Brain pericyte (primary cell): ENCODE data around the gene UPK3B.
"Not testable (repeated sequence)": the region's sequence is repeated elsewhere in the genome, so short reads cannot be mapped to it uniquely, and the experiment has no call there.

ENCODE experiments used
- DNase-seq: peaks from one replicate; pipeline ENCODE4 v3.0.0-alpha.2; 2012; ENCODE audit warnings: low read depth, low spot score

UPK3B gene

DNA sequence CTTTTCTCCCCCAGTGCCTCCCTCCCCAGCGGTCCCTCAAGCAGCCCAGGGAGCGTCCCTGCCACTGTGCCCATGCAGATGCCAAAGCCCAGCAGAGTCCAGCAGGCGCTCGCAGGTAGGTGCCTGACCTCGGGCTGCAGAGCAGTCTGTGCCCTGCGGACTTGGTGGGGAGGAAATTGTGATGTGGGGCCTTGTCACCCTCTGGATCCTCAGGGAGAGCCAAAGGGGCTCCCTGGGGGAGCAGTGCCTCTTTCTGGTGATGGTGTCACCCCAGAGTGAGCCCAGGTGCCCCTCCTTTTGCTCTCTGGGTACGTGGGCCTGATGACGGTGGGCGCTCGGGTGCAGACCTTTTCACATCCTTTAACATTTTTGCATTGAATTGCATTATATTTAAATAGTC lies 18.2 kb upstream of the UPK3B start:
- DNase-seq = not testable (repeated sequence)

GRCh38 chr7:76495717-76496116 lies 14.6 kb upstream of the UPK3B start:
- not testable (repeated sequence) for DNase-seq

GRCh38 chr7:76497918-76498582 lies 12.3 kb upstream of the UPK3B start:
- DNase-seq = not testable (repeated sequence)

DNA sequence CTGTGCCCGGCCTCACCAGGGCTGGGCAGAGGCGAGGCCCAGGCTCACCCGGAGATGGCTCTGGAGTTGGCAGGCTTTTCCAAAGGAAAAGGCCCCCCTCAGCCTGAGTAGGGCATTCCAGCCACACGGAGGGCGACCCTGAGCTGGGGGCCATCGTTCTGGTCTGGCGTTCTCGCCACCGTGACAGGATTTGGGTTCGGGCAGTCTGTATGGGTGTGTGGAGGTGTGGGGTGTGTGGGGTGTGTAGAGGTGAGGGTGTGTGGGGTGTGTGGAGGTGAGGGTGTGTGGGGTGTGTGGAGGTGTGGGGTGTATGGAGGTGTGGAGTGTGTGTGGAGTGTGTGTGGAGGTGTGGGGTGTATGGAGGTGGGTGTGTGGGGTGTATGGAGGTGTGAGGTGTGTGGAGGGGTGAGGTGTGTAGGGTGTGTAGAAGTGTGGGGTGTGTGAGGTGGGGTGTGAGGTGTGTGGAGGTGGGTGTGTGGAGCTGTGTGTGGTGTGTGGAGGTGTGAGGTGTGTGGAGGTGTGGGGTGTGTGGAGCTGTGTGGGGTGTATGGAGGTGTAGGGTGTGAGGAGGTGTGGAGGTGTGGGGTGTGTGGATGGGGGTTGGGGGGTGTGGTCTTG lies 11.7 kb upstream of the UPK3B start:
- not testable (repeated sequence) for DNase-seq

GRCh38 chr7:76499201-76499923 lies 11.0 kb upstream of the UPK3B start:
- DNase-seq = not testable (repeated sequence)

- DNase-seq = not testable (repeated sequence)
Measured at GRCh38 chr7:76499924-76500241, 10.5 kb upstream of the UPK3B start.

- DNase-seq = not testable (repeated sequence)
Measured at GRCh38 chr7:76502224-76502623, 8.1 kb upstream of the UPK3B start.

DNA sequence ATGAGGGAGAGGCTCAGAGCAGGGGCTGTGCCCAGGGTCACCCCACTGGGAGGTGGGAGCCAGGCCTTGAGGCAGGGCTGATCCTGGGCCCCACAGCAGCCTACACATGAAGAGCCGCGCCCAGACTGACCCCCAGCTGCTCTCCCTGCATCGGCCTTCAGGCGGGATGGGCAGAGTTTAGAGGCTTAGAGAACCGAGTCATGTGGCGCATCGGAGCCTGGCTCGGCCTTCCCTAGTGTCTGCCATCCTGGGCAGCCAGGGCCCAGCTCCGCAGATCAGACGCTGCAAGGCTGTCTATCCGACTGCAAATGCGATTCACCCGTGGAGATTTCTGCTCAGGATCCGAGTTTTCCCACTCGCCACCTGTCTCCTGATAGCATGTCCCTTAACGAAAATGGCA lies 7.5 kb upstream of the UPK3B start:
- not testable (repeated sequence) for DNase-seq

- DNase-seq = not testable (repeated sequence)
Measured at GRCh38 chr7:76503244-76503643, 7.1 kb upstream of the UPK3B start.

GRCh38 chr7:76504351-76505167 lies 5.8 kb upstream of the UPK3B start:
- not testable (repeated sequence) for DNase-seq

DNA sequence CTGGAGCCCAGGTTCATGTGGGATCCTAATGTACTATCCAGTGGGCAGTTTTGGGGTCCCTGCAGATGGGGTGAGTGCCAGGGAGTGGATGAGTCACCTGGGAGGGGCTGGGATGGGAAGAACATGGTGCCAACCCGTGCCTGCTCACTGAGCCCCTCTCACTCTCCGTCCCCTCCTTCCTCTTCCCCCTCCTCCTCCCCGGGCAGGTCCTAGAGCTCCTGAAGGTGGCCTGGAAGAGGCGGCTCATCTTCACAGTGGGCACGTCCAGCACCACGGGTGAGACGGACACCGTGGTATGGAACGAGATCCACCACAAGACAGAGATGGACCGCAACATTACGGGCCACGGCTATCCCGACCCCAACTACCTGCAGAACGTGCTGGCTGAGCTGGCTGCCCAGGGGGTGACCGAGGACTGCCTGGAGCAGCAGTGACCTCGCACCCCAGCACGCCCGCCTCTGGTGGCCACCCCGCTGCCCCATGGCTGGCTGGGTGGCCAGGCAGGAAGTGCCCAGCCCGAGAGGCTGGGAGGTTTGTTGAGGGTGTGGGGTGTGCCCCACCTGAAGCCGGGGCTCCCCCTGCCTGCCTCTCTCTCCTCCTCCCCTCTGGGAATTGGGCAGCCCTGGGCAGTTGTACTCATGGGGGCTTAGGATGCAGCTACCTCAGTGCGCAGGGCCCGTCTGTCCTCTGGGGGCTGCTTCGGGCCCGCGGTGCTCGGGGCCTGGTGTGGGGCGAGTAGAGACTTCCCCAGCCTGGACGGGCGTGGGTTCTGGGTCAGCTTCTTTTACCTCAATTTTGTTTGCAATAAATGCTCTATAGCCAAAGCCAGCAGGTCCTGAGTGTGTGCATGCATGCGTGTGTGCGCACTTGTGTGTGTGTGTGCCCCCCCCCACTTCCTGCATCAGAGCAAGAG lies 4.9 kb upstream of the UPK3B start:
- no peak for DNase-seq

- no peak for DNase-seq
Measured at GRCh38 chr7:76506081-76506440, 4.3 kb upstream of the UPK3B start.

DNA sequence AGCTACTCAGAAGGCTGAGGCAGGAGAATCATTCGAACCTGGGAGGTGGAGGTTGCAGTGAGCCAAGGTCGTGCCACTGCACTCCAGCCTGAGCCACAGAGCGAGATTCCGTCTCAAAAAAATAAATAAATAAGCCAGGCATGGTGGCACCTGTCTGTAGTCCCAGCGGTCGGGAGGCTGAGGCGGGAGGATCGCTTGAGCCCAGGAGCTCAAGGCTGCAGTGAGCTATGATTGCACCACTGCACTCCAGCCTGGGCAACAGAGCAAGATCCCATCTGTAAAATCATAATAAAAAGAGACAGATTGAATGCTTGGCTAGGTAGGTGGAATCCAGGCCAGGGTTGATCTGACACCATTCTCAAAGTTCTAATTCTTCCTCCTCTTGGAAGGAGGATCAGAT lies 3.7 kb upstream of the UPK3B start:
- DNase-seq = not testable (repeated sequence)

DNA sequence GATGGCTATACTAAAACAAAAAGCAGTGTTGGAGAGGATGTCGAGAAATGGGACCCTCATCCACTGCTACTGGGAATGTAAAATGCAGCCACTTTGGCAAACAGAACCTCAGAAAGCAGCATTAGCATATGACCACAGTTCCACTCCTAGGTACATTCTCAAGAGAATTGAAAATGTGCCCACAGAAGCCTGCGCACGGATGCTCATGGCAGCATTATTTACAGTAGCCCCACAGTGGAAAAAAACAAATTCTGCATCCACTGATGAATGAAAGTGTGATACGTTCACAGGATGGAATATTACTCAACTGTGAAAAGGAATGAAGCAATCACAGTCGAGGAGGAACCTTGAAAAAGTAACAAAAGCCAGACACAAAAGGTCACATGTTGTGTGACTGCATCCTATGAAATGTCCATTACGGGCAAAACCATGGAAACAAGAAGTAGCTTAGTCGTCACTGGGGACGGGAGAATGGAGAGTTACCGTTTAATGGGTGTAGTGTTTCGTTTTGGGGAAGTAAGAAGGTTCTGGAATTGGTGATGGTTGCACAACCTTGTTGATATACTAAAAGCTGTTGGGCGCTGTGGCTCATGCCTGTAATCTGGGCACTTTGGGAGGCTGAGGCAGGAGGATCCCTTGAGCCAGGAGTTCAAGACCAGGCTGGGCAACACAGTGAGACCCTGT lies 2.5 kb upstream of the UPK3B start:
- no peak for DNase-seq

GRCh38 chr7:76511200-76511910 lies 1.0 kb downstream of the UPK3B start:
- DNase-seq = not testable (repeated sequence)

- not testable (repeated sequence) for DNase-seq
Measured at GRCh38 chr7:76511911-76512885, 1.8 kb downstream of the UPK3B start.

- DNase-seq = no peak
Measured at GRCh38 chr7:76512941-76513816, 2.8 kb downstream of the UPK3B start.
